Calu3 (cell line): ENCODE data around the gene UNKL. TPM values are rescaled to one million over a fixed set of nuclear protein-coding genes. Genes with fewer than 3 reads are reported as not detected.

ENCODE experiments used
- BruUV-seq: library from RNA; stranded (reverse); fragments of 400-500 nt; replicated peaks from 2 replicates; lab custom pipeline; 2021; lab: Mats Ljungman, UMichigan
- CTCF ChIA-PET: fragments of 300-600 bp; sonication (Branson Sonifier 250); formaldehyde crosslinking; loops from one replicate; lab custom pipeline; 2022; ENCODE audit warnings: antibody characterized with exemption; lab: Charles Lee
- DNase-seq: peaks from one replicate; pipeline ENCODE4 v3.0.0; 2022
- H3K27ac Mint-ChIP-seq: one replicate; pipeline ENCODE4 v1.8.0; 2022; ENCODE audit warnings: mixed read lengths; ENCODE audit not compliant: unreplicated experiment
- H3K27me3 Mint-ChIP-seq: one replicate; pipeline ENCODE4 v1.8.0; 2022; ENCODE audit warnings: mixed read lengths; ENCODE audit not compliant: unreplicated experiment
- H3K36me3 Mint-ChIP-seq: one replicate; pipeline ENCODE4 v1.8.0; 2022; ENCODE audit warnings: mild to moderate bottlenecking, moderate library complexity, mixed read lengths; ENCODE audit not compliant: insufficient read depth, unreplicated experiment
- H3K4me1 Mint-ChIP-seq: one replicate; pipeline ENCODE4 v1.8.0; 2022; ENCODE audit warnings: mild to moderate bottlenecking, low read depth, mixed read lengths; ENCODE audit not compliant: unreplicated experiment
- H3K4me3 Mint-ChIP-seq: one replicate; pipeline ENCODE4 v1.8.0; 2022; ENCODE audit warnings: mild to moderate bottlenecking, low read depth, moderate library complexity, mixed read lengths; ENCODE audit not compliant: unreplicated experiment
- H3K9me3 Mint-ChIP-seq: one replicate; pipeline ENCODE4 v1.8.0; 2022; ENCODE audit warnings: low read depth, mixed read lengths; ENCODE audit not compliant: unreplicated experiment
- CTCF ChIP-seq: fragments of 200-600 bp; IDR thresholded peaks from one replicate; pipeline ENCODE4 v1.8.0; 2022; ENCODE audit warnings: antibody characterized with exemption; ENCODE audit not compliant: unreplicated experiment
- intact Hi-C: fragments of 100-400 bp; cut with micrococcal nuclease; formaldehyde crosslinking; loops from one replicate; pipeline ENCODE4 v1.10.0; 2022; ENCODE audit not compliant: unreplicated experiment
- total RNA-seq: library from RNA; stranded (reverse); gene quantifications from 2 replicates; pipeline ENCODE4 v1.2.3, GENCODE V29; 2022

The UNKL gene
- total RNA-seq, 1 experiment from 2014 or later, result 35.5 TPM

GRCh38 chr16:1367486-1368174 lies 46.9 kb downstream of the UNKL start:
- TF ChIP-seq CTCF, result no peak
- intact Hi-C loops, result no loop called here
- CTCF ChIA-PET, result interaction anchor here (0.7 kb wide), 1 partner anchor 77 kb away, joined by 4 read pairs; the partner anchor contains the start of gene CCDC154
- Mint-ChIP-seq H3K27me3 (no peaks in the 10 kb centered on the region), H3K27ac (no peak overlapping the region), H3K4me3 (no peak overlapping the region), H3K36me3 (peaks cover 35% of the 10 kb centered on the region), H3K9me3 (no peaks in the 10 kb centered on the region), H3K4me1 (no peaks in the 10 kb centered on the region)
- no TSS peak for BruUV-seq
- no peak for DNase-seq

DNA sequence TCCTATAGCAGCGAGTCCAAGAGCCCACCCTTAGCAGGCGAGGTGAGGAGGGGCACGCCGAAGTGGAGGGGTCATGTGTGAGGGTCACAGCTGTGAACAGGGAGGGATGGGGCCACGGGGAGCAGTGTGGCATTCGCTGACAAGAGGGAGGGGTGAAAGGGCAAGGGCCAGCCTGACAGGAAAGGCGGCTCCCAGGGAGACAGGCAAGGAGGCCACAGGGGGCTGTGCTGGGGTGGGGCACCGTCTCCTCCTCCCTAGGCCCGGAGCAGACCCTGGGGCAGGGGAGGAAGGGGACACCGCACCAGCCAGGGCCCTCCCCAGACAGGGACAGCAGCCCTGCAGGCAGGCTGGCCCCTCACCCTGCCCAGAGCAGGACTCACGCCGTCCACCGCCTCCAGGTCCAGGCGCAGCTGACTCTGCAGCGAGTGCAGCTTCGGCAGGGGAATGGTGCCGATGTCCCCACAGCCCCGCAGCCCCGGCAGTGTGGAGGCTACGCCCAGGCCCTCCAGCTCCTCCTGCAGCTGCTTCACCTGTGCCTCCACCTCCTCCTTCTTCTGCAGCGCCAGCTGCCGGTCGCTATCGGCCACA lies 47.7 kb downstream of the UNKL start:
- CTCF ChIA-PET, result interaction anchor here (0.5 to 0.8 kb wide), 2 partner anchors 22 to 50 kb away, joined by 4 to 6 read pairs; no protein-coding TSS in a partner anchor
- H3K36me3 Mint-ChIP-seq, result peaks cover 39% of the 10 kb centered on the region
- no peaks in the 10 kb centered on the region for H3K27me3 Mint-ChIP-seq
- no peak for TF ChIP-seq CTCF
- H3K4me1 Mint-ChIP-seq, result no peaks in the 10 kb centered on the region
- DNase-seq, result no peak
- H3K4me3 Mint-ChIP-seq, result no peak overlapping the region
- no peaks in the 10 kb centered on the region for H3K9me3 Mint-ChIP-seq
- H3K27ac Mint-ChIP-seq, result no peak overlapping the region
- no TSS peak for BruUV-seq
- intact Hi-C loops, result no loop called here

DNA sequence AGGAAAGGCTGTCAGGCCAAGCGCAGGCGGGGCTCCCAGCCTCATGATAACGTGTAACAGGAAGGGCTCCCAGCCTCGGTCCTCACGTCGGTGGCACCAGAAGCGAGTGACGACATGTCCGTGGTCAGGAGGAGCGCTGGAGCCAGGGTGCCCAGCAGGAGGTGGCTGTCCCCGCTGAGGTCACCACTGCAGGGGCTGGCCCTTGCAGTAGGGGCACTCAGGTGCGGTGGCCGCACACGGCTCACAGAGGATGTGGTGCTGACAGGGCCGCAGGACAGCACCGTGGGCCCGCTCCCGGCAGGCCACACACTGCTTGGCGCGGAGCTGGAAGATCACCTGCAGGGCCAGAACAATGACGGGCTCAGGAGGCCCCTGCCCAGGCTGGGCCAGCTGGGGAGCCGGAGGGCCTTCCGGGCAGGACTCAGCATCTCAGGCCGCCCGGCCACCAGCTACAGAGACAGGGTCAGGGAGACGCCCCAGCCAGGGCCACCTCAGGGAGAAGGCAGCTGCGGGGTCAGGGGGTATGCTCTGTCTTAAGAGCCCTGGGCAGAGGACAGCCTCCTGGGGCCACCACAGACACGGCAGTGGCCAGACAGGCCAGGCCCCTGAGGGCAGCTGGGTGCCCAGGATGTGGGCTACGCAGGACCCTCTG lies 48.3 kb downstream of the UNKL start:
- no peak overlapping the region for H3K4me3 Mint-ChIP-seq
- intact Hi-C loops, result no loop called here
- BruUV-seq, result no TSS peak
- DNase-seq, result no peak
- peaks cover 41% of the 10 kb centered on the region for H3K36me3 Mint-ChIP-seq
- no peaks in the 10 kb centered on the region for H3K4me1 Mint-ChIP-seq
- no peak overlapping the region for H3K27ac Mint-ChIP-seq
- H3K9me3 Mint-ChIP-seq, result no peaks in the 10 kb centered on the region
- TF ChIP-seq CTCF, result no peak
- no peaks in the 10 kb centered on the region for H3K27me3 Mint-ChIP-seq
- CTCF ChIA-PET, result interaction anchor here (0.5 to 1.3 kb wide), 3 partner anchors 12 to 51 kb away, joined by 4 to 6 read pairs (median 4); no protein-coding TSS in a partner anchor

DNA sequence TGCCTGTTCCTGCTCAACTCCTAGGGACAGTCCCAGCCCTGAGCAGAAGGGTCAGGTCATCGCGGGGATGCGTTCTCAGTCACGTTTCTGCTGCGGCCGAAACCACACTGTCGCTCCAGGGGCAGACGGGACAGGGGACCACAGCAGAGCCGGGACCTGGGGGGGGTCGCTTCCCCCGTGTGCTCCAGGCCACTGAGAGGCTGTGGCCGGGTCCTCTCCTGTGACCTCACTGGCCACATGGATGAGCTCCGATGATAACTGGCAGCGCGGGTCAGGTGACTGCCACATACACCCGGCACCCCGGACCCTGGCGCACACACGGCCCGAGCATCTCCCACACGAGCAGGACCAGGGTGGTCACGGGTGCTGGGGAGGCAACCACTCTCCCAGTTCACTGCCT lies 50.0 kb downstream of the UNKL start:
- BruUV-seq, result no TSS peak
- no peak for TF ChIP-seq CTCF
- CTCF ChIA-PET, result no interaction called here
- Mint-ChIP-seq H3K9me3 (no peaks in the 10 kb centered on the region), H3K27me3 (no peaks in the 10 kb centered on the region), H3K4me3 (no peak overlapping the region), H3K27ac (no peak overlapping the region), H3K4me1 (no peaks in the 10 kb centered on the region), H3K36me3 (peaks cover 47% of the 10 kb centered on the region)
- no peak for DNase-seq
- intact Hi-C loops, result no loop called here
